SK-N-SH (cell line): ENCODE measurements around the gene WDR47. TPM values are rescaled to one million over a fixed set of nuclear protein-coding genes. Genes with fewer than 3 reads are reported as not detected.

ENCODE experiments used
- CTCF ChIA-PET: fragments of 300-600, 350-600 bp; formaldehyde crosslinking; extraction: SDS; loops from one replicate; lab custom pipeline; 2021; lab: Yijun Ruan, JAX
- POLR2A ChIA-PET: fragments of 350-600 bp; sonication (Branson Sonifier 250); formaldehyde crosslinking; extraction: SDS; loops from one replicate; lab custom pipeline; 2020; ENCODE audit warnings: antibody characterized with exemption, inconsistent platforms; lab: Yijun Ruan, JAX
- DNase-seq: peaks from one replicate; pipeline ENCODE4 v3.0.0; 2012
- H2AFZ ChIP-seq: fragments of 200-600 bp; sonication (generic); 2 replicates; pipeline ENCODE4 v1.8.1; 2016; ENCODE audit warnings: antibody characterized with exemption, mild to moderate bottlenecking, low read depth
- H3F3A ChIP-seq: fragments of 200-600 bp; sonication (generic); replicated peaks from 2 replicates; pipeline ENCODE3; 2016; ENCODE audit warnings: antibody characterized with exemption, mild to moderate bottlenecking; ENCODE audit not compliant: insufficient read depth
- H3K27ac ChIP-seq, 2 experiments: fragments of 200-500 bp in 1 of 2; fragments of 200-600 bp in 1 of 2; sonication (Bioruptor generic) in 1 of 2; sonication (generic), shearing (Covaris generic) in 1 of 2; 2 replicates each; pipeline versions ENCODE4 v1.5.1 to v1.6.1; 2014 to 2016; ENCODE audit warnings: low read depth in 2 of 2, inconsistent platforms in 1 of 2, low read length in 1 of 2, mild to moderate bottlenecking in 1 of 2, mixed read lengths in 1 of 2
- H3K27me3 ChIP-seq: fragments of 200-600 bp; sonication (generic), shearing (Covaris generic); 2 replicates; pipeline ENCODE4 v1.6.1; 2016; ENCODE audit warnings: mixed run types; ENCODE audit not compliant: insufficient read depth
- H3K36me3 ChIP-seq, 2 experiments: fragments of 200-500 bp in 1 of 2; fragments of 200-600 bp in 1 of 2; sonication (Bioruptor generic) in 1 of 2; sonication (generic) in 1 of 2; replicated peaks in 1 of 2; 2 replicates each; pipeline versions ENCODE3 to v1.5.1; 2014 to 2016; ENCODE audit warnings: low read length in 1 of 2, mild to moderate bottlenecking in 1 of 2; ENCODE audit not compliant: insufficient read depth in 2 of 2, control insufficient read depth in 1 of 2
- H3K4me1 ChIP-seq, 2 experiments: fragments of 200-500 bp in 1 of 2; fragments of 200-600 bp in 1 of 2; sonication (Bioruptor generic) in 1 of 2; sonication (generic), shearing (Covaris generic) in 1 of 2; 2 replicates each; pipeline versions ENCODE4 v1.5.1 to v1.6.1; 2014 to 2016; ENCODE audit warnings: low read depth in 1 of 2, low read length in 1 of 2, mixed run types in 1 of 2; ENCODE audit not compliant: insufficient read depth in 2 of 2, control insufficient read depth in 1 of 2
- H3K4me2 ChIP-seq: fragments of 200-600 bp; sonication (generic), shearing (Covaris generic); 2 replicates; pipeline ENCODE4 v1.6.1; 2017; ENCODE audit warnings: mixed run types
- H3K4me3 ChIP-seq, 2 experiments: fragments of 200-500 bp in 1 of 2; fragments of 200-600 bp in 1 of 2; sonication (Bioruptor generic) in 1 of 2; sonication (generic), shearing (Covaris generic) in 1 of 2; 2 replicates each; pipeline versions ENCODE4 v1.5.1 to v1.8.1; 2014 to 2016; ENCODE audit warnings: low read depth in 2 of 2, inconsistent platforms in 1 of 2, low read length in 1 of 2, mild to moderate bottlenecking in 1 of 2, mixed read lengths in 1 of 2, moderate library complexity in 1 of 2
- H3K79me2 ChIP-seq: fragments of 200-600 bp; sonication (generic); 2 replicates; pipeline ENCODE4 v1.8.1; 2017; ENCODE audit warnings: mild to moderate bottlenecking; ENCODE audit not compliant: insufficient read depth
- H3K9ac ChIP-seq: fragments of 200-600 bp; sonication (generic); 2 replicates; pipeline ENCODE4 v1.6.1; 2017; ENCODE audit warnings: mixed run types
- H3K9me2 ChIP-seq: fragments of 200-600 bp; sonication (generic); 2 replicates; pipeline ENCODE4 v1.6.1; 2017; ENCODE audit warnings: mixed run types
- H3K9me3 ChIP-seq: fragments of 200-600 bp; sonication (generic); 2 replicates; pipeline ENCODE4 v1.6.1; 2017; ENCODE audit warnings: mixed run types, mild to moderate bottlenecking, moderate library complexity
- H4K20me1 ChIP-seq: fragments of 200-600 bp; sonication (generic); 2 replicates; pipeline ENCODE4 v1.6.1; 2017; ENCODE audit warnings: mild to moderate bottlenecking, mixed run types; ENCODE audit not compliant: insufficient read depth
- CHD2 ChIP-seq: fragments of 150-350 bp; IDR thresholded peaks from 2 replicates; pipeline ENCODE4 v1.6.1; 2018; ENCODE audit warnings: low read length; ENCODE audit not compliant: partially characterized antibody
- CTCF ChIP-seq: fragments of 200-600 bp; sonication (generic); IDR thresholded peaks from 2 replicates; pipeline ENCODE4 v1.6.1; 2017; ENCODE audit warnings: antibody characterized with exemption, mild to moderate bottlenecking, moderate library complexity
- ELF1 ChIP-seq: IDR thresholded peaks from 2 replicates; pipeline ENCODE4 v1.4.0; 2012
- FOXM1 ChIP-seq: IDR thresholded peaks from 2 replicates; pipeline ENCODE4 v1.4.0; 2012; ENCODE audit warnings: low read depth, mild to moderate bottlenecking
- IRF3 ChIP-seq: fragments of 150-350 bp; IDR thresholded peaks from 2 replicates; pipeline ENCODE4 v1.6.1; 2016; ENCODE audit warnings: mild to moderate bottlenecking, low read depth, low read length
- MAX ChIP-seq: IDR thresholded peaks from 2 replicates; pipeline ENCODE4 v1.4.0; 2012; ENCODE audit warnings: low read depth
- MXI1 ChIP-seq: IDR thresholded peaks from 2 replicates; pipeline ENCODE4 v1.6.1; 2012; ENCODE audit warnings: mild to moderate bottlenecking, low read depth, low read length, improper control_type of control experiment
- NFIC ChIP-seq: IDR thresholded peaks from 2 replicates; pipeline ENCODE4 v1.4.0; 2012; ENCODE audit warnings: borderline replicate concordance
- PBX3 ChIP-seq: IDR thresholded peaks from 2 replicates; pipeline ENCODE4; 2012
- POLR2AphosphoS5 ChIP-seq: IDR thresholded peaks from 2 replicates; pipeline ENCODE4 v1.6.1; 2012; ENCODE audit warnings: low read depth, low read length
- RAD21 ChIP-seq: IDR thresholded peaks from 2 replicates; pipeline ENCODE4 v1.6.1; 2012; ENCODE audit warnings: mild to moderate bottlenecking, low read length
- RCOR1 ChIP-seq: fragments of 150-350 bp; IDR thresholded peaks from 2 replicates; pipeline ENCODE4 v1.6.1; 2017; ENCODE audit warnings: antibody characterized with exemption, low read length
- REST ChIP-seq: IDR thresholded peaks from 2 replicates; pipeline ENCODE4 v1.6.1; 2012; ENCODE audit warnings: mild to moderate bottlenecking, low read depth, low read length, moderate library complexity
- RFX5 ChIP-seq: IDR thresholded peaks from 2 replicates; pipeline ENCODE4 v1.6.1; 2012; ENCODE audit warnings: mild to moderate bottlenecking, improper control_type of control experiment, low read length
- SMC3 ChIP-seq: IDR thresholded peaks from 2 replicates; pipeline ENCODE4 v1.6.1; 2012; ENCODE audit warnings: low read depth, low read length, improper control_type of control experiment
- TAF1 ChIP-seq: IDR thresholded peaks from 2 replicates; pipeline ENCODE4 v1.6.1; 2012; ENCODE audit warnings: low read depth, mild to moderate bottlenecking, low read length, moderate library complexity, borderline replicate concordance
- TCF12 ChIP-seq: IDR thresholded peaks from 2 replicates; pipeline ENCODE4 v1.4.0; 2012
- USF1 ChIP-seq: IDR thresholded peaks from 2 replicates; pipeline ENCODE4 v1.4.0; 2012; ENCODE audit warnings: low read depth, borderline replicate concordance
- USF2 ChIP-seq: fragments of 150-350 bp; IDR thresholded peaks from 2 replicates; pipeline ENCODE4 v1.6.1; 2017; ENCODE audit warnings: antibody characterized with exemption, low read length, low read depth, borderline replicate concordance
- ZBTB33 ChIP-seq: IDR thresholded peaks from 2 replicates; pipeline ENCODE4 v1.4.0; 2012; ENCODE audit warnings: low read depth, borderline replicate concordance
- WGBS: methylation state at CpG from one replicate; pipeline ENCODE4 v1.1.6; 2017; ENCODE audit warnings: low lambda C conversion rate; 5-methylcytosine and 5-hydroxymethylcytosine counted together
- polyA plus RNA-seq, 3 experiments: library from polyadenylated mRNA; depleted of rRNA; stranded (reverse); fragments of >200 nt; gene quantifications; 2 replicates each; pipeline ENCODE4 v1.2.3, GENCODE V29; 2012

WDR47 gene
- polyA plus RNA-seq, 1 of the 3 experiments (the other 2 are of a cell fraction): 7.9 TPM

GRCh38 chr1:108960719-108961118 is 81.2 kb downstream of the WDR47 start:
- Histone ChIP-seq H3K27me3 (no peaks in the 10 kb centered on the region), H3K4me1 (peaks cover 4 to 6% of the 10 kb centered on the region in 2 experiments; a peak in 3 of 4 replicates), H3K27ac (no peak overlapping the region), H3K4me3 (no peak overlapping the region), H3K9me2 (no peaks in the 10 kb centered on the region), H2AFZ (no peak overlapping the region), H3F3A (no peaks in the 10 kb centered on the region), H3K79me2 (peaks cover 72% of the 10 kb centered on the region), H3K9ac (no peak overlapping the region), H3K9me3 (no peaks in the 10 kb centered on the region), H3K36me3 (peaks cover 0 to 8% of the 10 kb centered on the region in 2 experiments), H4K20me1 (0 out of 2 replicates have a peak, but pooled peaks cover 5% of the 10 kb centered on the region), H3K4me2 (no peak overlapping the region)
- 93% methylated on average over 5 of the region's 5 CpGs for WGBS
- CTCF ChIA-PET: interaction anchor here (4.0 kb wide), 1 partner anchor 152 kb away, joined by 11 read pairs; a partner anchor contains a TSS
- POLR2A ChIA-PET: no interaction called here
- no peak for DNase-seq
- TF ChIP-seq ELF1 (no peak), NFIC (no peak), TAF1 (no peak), ZBTB33 (no peak), FOXM1 (no peak), SMC3 (no peak), RFX5 (no peak), MXI1 (no peak), POLR2AphosphoS5 (no peak), RAD21 (no peak), RCOR1 (no peak), PBX3 (no peak), CTCF (no peak), TCF12 (no peak), USF1 (no peak), USF2 (no peak), REST (no peak), IRF3 (no peak), CHD2 (no peak), MAX (no peak)
